HCT116 (cell line): ENCODE measurements around the gene SNTG2. TPM values are rescaled to one million over a fixed set of nuclear protein-coding genes. Genes with fewer than 3 reads are reported as not detected.

Source experiments
- ATAC-seq: fragments of 200-7000 bp; cut with Tn5 transposase; 2 replicates; pipeline ENCODE4 v1.9.1; 2020; ENCODE audit warnings: mild to moderate bottlenecking, moderate library complexity
- BruUV-seq: library from RNA; stranded (reverse); fragments of 400-500 nt; replicated peaks from 2 replicates; lab custom pipeline; 2021; lab: Mats Ljungman, UMichigan
- CTCF ChIA-PET: fragments of 300-600 bp; sonication (Branson Sonifier 250); formaldehyde crosslinking; loops from one replicate; lab custom pipeline; 2021; ENCODE audit warnings: antibody characterized with exemption; lab: Charles Lee
- POLR2A ChIA-PET: fragments of 300-600, 350-600 bp; sonication (Branson Sonifier 250); formaldehyde crosslinking; loops from one replicate; lab custom pipeline; 2021; ENCODE audit warnings: antibody characterized with exemption; lab: Charles Lee
- RAD21 ChIA-PET, 2 experiments: fragments of 300-600 bp; sonication (Branson Sonifier 250); formaldehyde crosslinking; loops; one replicate each; lab custom pipeline; 2023; ENCODE audit warnings: low total read pairs in 2 of 2; ENCODE audit not compliant: uncharacterized antibody in 2 of 2, unreplicated experiment in 2 of 2, low non-redundant PET in 1 of 2; lab: Charles Lee
- DNase-seq: peaks from one replicate; pipeline ENCODE4 v3.0.0-alpha.2; 2010; ENCODE audit warnings: low read depth, low spot score
- H2AFZ ChIP-seq: fragments of 200-600 bp; shearing (Covaris generic), sonication (generic); 2 replicates; pipeline ENCODE4 v1.6.1; 2017; ENCODE audit warnings: low read depth, mixed run types, mixed read lengths, antibody characterized with exemption, low read length; ENCODE audit not compliant: poor library complexity, severe bottlenecking
- H3K27ac ChIP-seq: 2 replicates; pipeline ENCODE4 v1.5.1; 2012; ENCODE audit warnings: low read depth, low read length
- H3K27me3 ChIP-seq: fragments of 200-600 bp; sonication (generic); 2 replicates; pipeline ENCODE4 v1.6.1; 2016; ENCODE audit warnings: mixed run types, low read length, mixed read lengths; ENCODE audit not compliant: insufficient read depth
- H3K36me3 ChIP-seq, 2 experiments: fragments of 200-500 bp in 1 of 2; fragments of 200-600 bp in 1 of 2; sonication (Bioruptor generic) in 1 of 2; sonication (generic) in 1 of 2; 2 replicates each; pipeline versions ENCODE4 v1.5.1 to v1.6.1; 2014 to 2016; ENCODE audit warnings: low read length in 2 of 2, inconsistent platforms in 1 of 2, mixed read lengths in 1 of 2, mixed run types in 1 of 2; ENCODE audit not compliant: insufficient read depth in 2 of 2, control insufficient read depth in 1 of 2
- H3K4me1 ChIP-seq, 2 experiments: fragments of 200-600 bp in 1 of 2; sonication (generic) in 1 of 2; 2 replicates each; pipeline versions ENCODE4 v1.5.1 to v1.6.1; 2012 to 2017; ENCODE audit warnings: low read length in 2 of 2, inconsistent platforms in 1 of 2, mild to moderate bottlenecking in 1 of 2, mixed read lengths in 1 of 2, mixed run types in 1 of 2, moderate library complexity in 1 of 2; ENCODE audit not compliant: insufficient read depth in 2 of 2, control insufficient read depth in 1 of 2
- H3K4me2 ChIP-seq: fragments of 200-600 bp; sonication (generic); 2 replicates; pipeline ENCODE4 v1.6.1; 2017; ENCODE audit warnings: mixed run types, low read length, mixed read lengths
- H3K4me3 ChIP-seq, 2 experiments: fragments of 200-600 bp in 1 of 2; sonication (generic) in 1 of 2; replicated peaks in 1 of 2; 2 replicates each; pipeline ENCODE4 v1.5.1; 2011 to 2016; ENCODE audit warnings: low read length in 2 of 2, control low read depth in 1 of 2, low read depth in 1 of 2, mild to moderate bottlenecking in 1 of 2, mixed read lengths in 1 of 2, mixed run types in 1 of 2
- H3K79me2 ChIP-seq: fragments of 200-600 bp; sonication (generic); 2 replicates; pipeline ENCODE4 v1.6.1; 2017; ENCODE audit warnings: mild to moderate bottlenecking, mixed run types, low read length, moderate library complexity, mixed read lengths; ENCODE audit not compliant: insufficient read depth
- H3K9ac ChIP-seq: fragments of 200-600 bp; sonication (generic); 2 replicates; pipeline ENCODE4 v1.6.1; 2016; ENCODE audit warnings: low read length, mixed read lengths
- H3K9me2 ChIP-seq: fragments of 200-600 bp; sonication (generic), shearing (Covaris generic); 2 replicates; pipeline ENCODE4 v1.6.1; 2017; ENCODE audit warnings: mixed run types, mild to moderate bottlenecking, moderate library complexity; ENCODE audit not compliant: insufficient read depth
- H3K9me3 ChIP-seq, 2 experiments: fragments of 200-500 bp in 1 of 2; fragments of 200-600 bp in 1 of 2; sonication (Bioruptor generic) in 1 of 2; sonication (generic) in 1 of 2; 2 replicates each; pipeline ENCODE4 v1.6.1; 2014 to 2017; ENCODE audit warnings: low read length in 2 of 2, mixed read lengths in 2 of 2, inconsistent platforms in 1 of 2, low read depth in 1 of 2, mild to moderate bottlenecking in 1 of 2, mixed run types in 1 of 2, moderate library complexity in 1 of 2; ENCODE audit not compliant: control insufficient read depth in 1 of 2, insufficient read depth in 1 of 2
- H4K20me1 ChIP-seq: fragments of 200-600 bp; sonication (generic), shearing (Covaris generic); 2 replicates; pipeline ENCODE4 v1.6.1; 2017; ENCODE audit warnings: mixed run types, mild to moderate bottlenecking, moderate library complexity; ENCODE audit not compliant: insufficient read depth
- CBX3 ChIP-seq: IDR thresholded peaks from 2 replicates; pipeline ENCODE4 v1.6.1; 2012; ENCODE audit warnings: low read depth
- CEBPB ChIP-seq: IDR thresholded peaks from 2 replicates; pipeline ENCODE4 v1.6.1; 2012; ENCODE audit warnings: low read depth
- EGR1 ChIP-seq: IDR thresholded peaks from 2 replicates; pipeline ENCODE4 v1.6.1; 2012; ENCODE audit warnings: low read depth
- ELF1 ChIP-seq: IDR thresholded peaks from 2 replicates; pipeline ENCODE4 v1.6.1; 2012; ENCODE audit warnings: low read depth, borderline replicate concordance
- EZH2 ChIP-seq: fragments of 200-600 bp; sonication (generic); IDR thresholded peaks from 2 replicates; pipeline ENCODE4 v1.6.1; 2017; ENCODE audit warnings: antibody characterized with exemption, mixed run types
- EZH2phosphoT487 ChIP-seq: fragments of 200-600 bp; IDR thresholded peaks from 2 replicates; pipeline ENCODE4 v1.6.1; 2018; ENCODE audit warnings: antibody characterized with exemption, borderline replicate concordance
- FOSL1 ChIP-seq: IDR thresholded peaks from 2 replicates; pipeline ENCODE4 v1.6.1; 2012; ENCODE audit warnings: low read depth
- JUND ChIP-seq: IDR thresholded peaks from 2 replicates; pipeline ENCODE4 v1.6.1; 2012
- POLR2A ChIP-seq: IDR thresholded peaks from 2 replicates; pipeline ENCODE4 v1.7.0; 2011; ENCODE audit warnings: borderline replicate concordance; ENCODE audit not compliant: insufficient read depth, insufficient read length; ENCODE audit errors: extremely low read depth
- POLR2AphosphoS5 ChIP-seq: IDR thresholded peaks from 2 replicates; pipeline ENCODE4 v1.6.1; 2011; ENCODE audit warnings: mild to moderate bottlenecking, low read depth, low read length, moderate library complexity
- SIN3A ChIP-seq: IDR thresholded peaks from 2 replicates; pipeline ENCODE4 v1.6.1; 2012; ENCODE audit warnings: low read depth
- SP1 ChIP-seq: IDR thresholded peaks from 2 replicates; pipeline ENCODE4 v1.6.1; 2012; ENCODE audit warnings: low read depth
- SRF ChIP-seq: IDR thresholded peaks from 2 replicates; pipeline ENCODE4 v1.6.1; 2012; ENCODE audit warnings: low read depth
- TCF7L2 ChIP-seq: IDR thresholded peaks from 2 replicates; pipeline ENCODE4 v1.7.0; 2011; ENCODE audit warnings: borderline replicate concordance, inconsistent platforms; ENCODE audit not compliant: insufficient read depth, insufficient read length; ENCODE audit errors: extremely low read depth
- YY1 ChIP-seq: IDR thresholded peaks from 2 replicates; pipeline ENCODE4 v1.6.1; 2011; ENCODE audit warnings: low read length, low read depth, moderate library complexity, mild to moderate bottlenecking; ENCODE audit not compliant: insufficient replicate concordance; ENCODE audit errors: extremely low read depth
- ZFX ChIP-seq: fragments of 450-650 bp; IDR thresholded peaks from 2 replicates; pipeline ENCODE4 v1.6.1; 2017
- ZNF274 ChIP-seq: fragments of 200-500 bp; sonication (Bioruptor generic); IDR thresholded peaks from 2 replicates; pipeline ENCODE4 v1.6.1; 2014; ENCODE audit warnings: mild to moderate bottlenecking, low read depth, low read length, inconsistent platforms
- intact Hi-C: fragments of 100-400 bp; cut with micrococcal nuclease; formaldehyde crosslinking; loops from 2 replicates; pipeline ENCODE4 v1.10.0; 2022
- total RNA-seq: library from RNA; stranded (reverse); gene quantifications from one replicate; pipeline ENCODE4 v1.2.1, GENCODE V29; 2021; ENCODE audit not compliant: unreplicated experiment
- TF ChIP-seq, protein P1 (sequence below): IDR thresholded peaks from 2 replicates; pipeline ENCODE4 v1.6.1; 2012
- TF ChIP-seq, protein P2 (sequence below), 3 experiments: fragments of 200-600 bp in 1 of 3; sonication (generic) in 1 of 3; IDR thresholded peaks in 2 of 3; conservative IDR thresholded peaks in 1 of 3; 2 replicates each; pipeline ENCODE4 v1.5.1; 2012 to 2017; ENCODE audit warnings: low read depth in 2 of 3, low read length in 2 of 3, antibody characterized with exemption in 1 of 3, borderline replicate concordance in 1 of 3, control low read depth in 1 of 3, mild to moderate bottlenecking in 1 of 3, mixed read lengths in 1 of 3, mixed run types in 1 of 3, moderate library complexity in 1 of 3; ENCODE audit not compliant: insufficient read depth in 1 of 3
- TF ChIP-seq, protein P3 (sequence below): IDR thresholded peaks from 2 replicates; pipeline ENCODE4 v1.6.1; 2012; ENCODE audit warnings: low read depth

SNTG2 gene
- total RNA-seq, 1 experiment from 2014 or later, result not detected

GRCh38 chr2:1156531-1156930 is 205.9 kb downstream of the SNTG2 start:
- H3K9me3 ChIP-seq, result no peaks in the 10 kb centered on the region
- H3K9ac ChIP-seq, result no peak overlapping the region
- no peaks in the 10 kb centered on the region for H3K79me2 ChIP-seq
- H3K4me2 ChIP-seq, result no peak overlapping the region
- H3K9me2 ChIP-seq, result no peaks in the 10 kb centered on the region
- no TSS peak for BruUV-seq
- DNase-seq, result no peak
- no peak overlapping the region for H3K27ac ChIP-seq
- no peaks in the 10 kb centered on the region for H4K20me1 ChIP-seq
- no peak for ATAC-seq
- intact Hi-C loops, result no loop called here
- ChIA-PET RAD21 (no interaction called here), CTCF (no interaction called here), POLR2A (no interaction called here)
- no peaks in the 10 kb centered on the region for H3K36me3 ChIP-seq
- no peak overlapping the region for H2AFZ ChIP-seq
- TF ChIP-seq SIN3A (no peak), JUND (no peak), ELF1 (no peak), POLR2AphosphoS5 (no peak), POLR2A (no peak), TCF7L2 (no peak), YY1 (no peak), EZH2phosphoT487 (no peak), EZH2 (no peak), EGR1 (no peak), ZNF274 (no peak), SRF (no peak), CBX3 (no peak), FOSL1 (no peak), ZFX (no peak), CEBPB (no peak), SP1 (no peak)
- TF ChIP-seq, protein P1, sequence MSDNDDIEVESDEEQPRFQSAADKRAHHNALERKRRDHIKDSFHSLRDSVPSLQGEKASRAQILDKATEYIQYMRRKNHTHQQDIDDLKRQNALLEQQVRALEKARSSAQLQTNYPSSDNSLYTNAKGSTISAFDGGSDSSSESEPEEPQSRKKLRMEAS, result no peak
- TF ChIP-seq, protein P2, sequence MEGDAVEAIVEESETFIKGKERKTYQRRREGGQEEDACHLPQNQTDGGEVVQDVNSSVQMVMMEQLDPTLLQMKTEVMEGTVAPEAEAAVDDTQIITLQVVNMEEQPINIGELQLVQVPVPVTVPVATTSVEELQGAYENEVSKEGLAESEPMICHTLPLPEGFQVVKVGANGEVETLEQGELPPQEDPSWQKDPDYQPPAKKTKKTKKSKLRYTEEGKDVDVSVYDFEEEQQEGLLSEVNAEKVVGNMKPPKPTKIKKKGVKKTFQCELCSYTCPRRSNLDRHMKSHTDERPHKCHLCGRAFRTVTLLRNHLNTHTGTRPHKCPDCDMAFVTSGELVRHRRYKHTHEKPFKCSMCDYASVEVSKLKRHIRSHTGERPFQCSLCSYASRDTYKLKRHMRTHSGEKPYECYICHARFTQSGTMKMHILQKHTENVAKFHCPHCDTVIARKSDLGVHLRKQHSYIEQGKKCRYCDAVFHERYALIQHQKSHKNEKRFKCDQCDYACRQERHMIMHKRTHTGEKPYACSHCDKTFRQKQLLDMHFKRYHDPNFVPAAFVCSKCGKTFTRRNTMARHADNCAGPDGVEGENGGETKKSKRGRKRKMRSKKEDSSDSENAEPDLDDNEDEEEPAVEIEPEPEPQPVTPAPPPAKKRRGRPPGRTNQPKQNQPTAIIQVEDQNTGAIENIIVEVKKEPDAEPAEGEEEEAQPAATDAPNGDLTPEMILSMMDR (IDR thresholded peaks at IDR 0.05 in 2 of 3, conservative IDR thresholded peaks at IDR 0.05 in 1 of 3; ENCODE audit: borderline replicate concordance in 1 of 3, insufficient read depth in 1 of 3, low read depth in 2 of 3, low read length in 2 of 3), result no peak
- TF ChIP-seq, protein P3, sequence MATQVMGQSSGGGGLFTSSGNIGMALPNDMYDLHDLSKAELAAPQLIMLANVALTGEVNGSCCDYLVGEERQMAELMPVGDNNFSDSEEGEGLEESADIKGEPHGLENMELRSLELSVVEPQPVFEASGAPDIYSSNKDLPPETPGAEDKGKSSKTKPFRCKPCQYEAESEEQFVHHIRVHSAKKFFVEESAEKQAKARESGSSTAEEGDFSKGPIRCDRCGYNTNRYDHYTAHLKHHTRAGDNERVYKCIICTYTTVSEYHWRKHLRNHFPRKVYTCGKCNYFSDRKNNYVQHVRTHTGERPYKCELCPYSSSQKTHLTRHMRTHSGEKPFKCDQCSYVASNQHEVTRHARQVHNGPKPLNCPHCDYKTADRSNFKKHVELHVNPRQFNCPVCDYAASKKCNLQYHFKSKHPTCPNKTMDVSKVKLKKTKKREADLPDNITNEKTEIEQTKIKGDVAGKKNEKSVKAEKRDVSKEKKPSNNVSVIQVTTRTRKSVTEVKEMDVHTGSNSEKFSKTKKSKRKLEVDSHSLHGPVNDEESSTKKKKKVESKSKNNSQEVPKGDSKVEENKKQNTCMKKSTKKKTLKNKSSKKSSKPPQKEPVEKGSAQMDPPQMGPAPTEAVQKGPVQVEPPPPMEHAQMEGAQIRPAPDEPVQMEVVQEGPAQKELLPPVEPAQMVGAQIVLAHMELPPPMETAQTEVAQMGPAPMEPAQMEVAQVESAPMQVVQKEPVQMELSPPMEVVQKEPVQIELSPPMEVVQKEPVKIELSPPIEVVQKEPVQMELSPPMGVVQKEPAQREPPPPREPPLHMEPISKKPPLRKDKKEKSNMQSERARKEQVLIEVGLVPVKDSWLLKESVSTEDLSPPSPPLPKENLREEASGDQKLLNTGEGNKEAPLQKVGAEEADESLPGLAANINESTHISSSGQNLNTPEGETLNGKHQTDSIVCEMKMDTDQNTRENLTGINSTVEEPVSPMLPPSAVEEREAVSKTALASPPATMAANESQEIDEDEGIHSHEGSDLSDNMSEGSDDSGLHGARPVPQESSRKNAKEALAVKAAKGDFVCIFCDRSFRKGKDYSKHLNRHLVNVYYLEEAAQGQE, result no peak
- peaks cover under 1% of the 10 kb centered on the region; the same call in 1 of the 2 replicates for H3K27me3 ChIP-seq
- H3K4me3 ChIP-seq, result no peak overlapping the region
- H3K4me1 ChIP-seq, result no peaks in the 10 kb centered on the region
